AG09319 (cell line): ENCODE measurements around the gene TEPSIN.

Source experiments
- DNase-seq: peaks from one replicate; pipeline ENCODE4 v3.0.0-alpha.2; 2010; ENCODE audit warnings: low read depth; ENCODE audit errors: extremely low read depth
- TF ChIP-seq, protein P1 (sequence below): IDR thresholded peaks from 2 replicates; pipeline ENCODE4 v1.5.1; 2011; ENCODE audit warnings: low read depth, mild to moderate bottlenecking, inconsistent platforms, low read length, moderate library complexity

Gene TEPSIN

DNA sequence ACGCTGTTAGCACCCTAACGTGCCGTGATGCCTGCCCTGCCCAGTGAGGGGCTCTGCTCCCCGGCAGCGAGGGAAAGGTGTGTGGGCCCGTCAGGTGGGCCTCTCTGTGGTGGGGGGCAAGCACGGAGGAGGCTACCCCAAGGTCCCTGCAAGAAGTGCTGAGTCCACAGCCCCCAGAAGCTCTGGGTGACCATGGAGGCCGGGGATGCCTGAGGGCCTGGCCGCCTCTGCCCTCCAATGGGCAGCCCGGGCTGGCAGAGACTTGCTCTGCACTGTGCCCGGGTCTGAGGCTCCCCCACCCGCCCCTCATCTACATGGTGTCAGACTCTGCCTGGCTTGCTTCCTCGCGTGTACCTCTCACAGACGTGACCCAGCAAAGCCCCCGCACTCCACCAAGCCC, 44.0 kb upstream of the TEPSIN start:
- TF ChIP-seq, protein P1, sequence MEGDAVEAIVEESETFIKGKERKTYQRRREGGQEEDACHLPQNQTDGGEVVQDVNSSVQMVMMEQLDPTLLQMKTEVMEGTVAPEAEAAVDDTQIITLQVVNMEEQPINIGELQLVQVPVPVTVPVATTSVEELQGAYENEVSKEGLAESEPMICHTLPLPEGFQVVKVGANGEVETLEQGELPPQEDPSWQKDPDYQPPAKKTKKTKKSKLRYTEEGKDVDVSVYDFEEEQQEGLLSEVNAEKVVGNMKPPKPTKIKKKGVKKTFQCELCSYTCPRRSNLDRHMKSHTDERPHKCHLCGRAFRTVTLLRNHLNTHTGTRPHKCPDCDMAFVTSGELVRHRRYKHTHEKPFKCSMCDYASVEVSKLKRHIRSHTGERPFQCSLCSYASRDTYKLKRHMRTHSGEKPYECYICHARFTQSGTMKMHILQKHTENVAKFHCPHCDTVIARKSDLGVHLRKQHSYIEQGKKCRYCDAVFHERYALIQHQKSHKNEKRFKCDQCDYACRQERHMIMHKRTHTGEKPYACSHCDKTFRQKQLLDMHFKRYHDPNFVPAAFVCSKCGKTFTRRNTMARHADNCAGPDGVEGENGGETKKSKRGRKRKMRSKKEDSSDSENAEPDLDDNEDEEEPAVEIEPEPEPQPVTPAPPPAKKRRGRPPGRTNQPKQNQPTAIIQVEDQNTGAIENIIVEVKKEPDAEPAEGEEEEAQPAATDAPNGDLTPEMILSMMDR = no peak

DNA sequence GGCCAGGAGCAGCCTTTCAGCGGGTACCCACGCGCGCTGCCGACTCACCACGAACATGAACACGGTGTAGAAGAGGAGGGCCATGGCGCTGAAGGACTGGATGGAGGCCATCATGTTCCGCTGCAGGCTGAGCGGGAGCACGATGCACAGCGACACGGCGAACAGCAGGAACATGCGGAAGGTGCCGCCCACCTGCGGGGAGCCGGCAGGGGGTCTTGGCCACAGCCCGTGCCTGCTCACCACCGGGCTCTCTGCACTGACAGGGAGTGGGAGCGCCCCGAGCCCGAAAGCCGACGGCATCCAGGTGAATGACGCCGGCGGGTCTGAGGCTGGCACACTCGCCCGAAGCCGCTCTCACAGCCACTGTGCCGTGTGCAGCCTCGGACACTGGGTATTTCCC, 43.3 kb upstream of the TEPSIN start:
- TF ChIP-seq, protein P1 = no peak
- DNase-seq = no peak

More for the DNA sequence above, 44.0 kb upstream of the TEPSIN start:
- DNase-seq = no peak

DNA sequence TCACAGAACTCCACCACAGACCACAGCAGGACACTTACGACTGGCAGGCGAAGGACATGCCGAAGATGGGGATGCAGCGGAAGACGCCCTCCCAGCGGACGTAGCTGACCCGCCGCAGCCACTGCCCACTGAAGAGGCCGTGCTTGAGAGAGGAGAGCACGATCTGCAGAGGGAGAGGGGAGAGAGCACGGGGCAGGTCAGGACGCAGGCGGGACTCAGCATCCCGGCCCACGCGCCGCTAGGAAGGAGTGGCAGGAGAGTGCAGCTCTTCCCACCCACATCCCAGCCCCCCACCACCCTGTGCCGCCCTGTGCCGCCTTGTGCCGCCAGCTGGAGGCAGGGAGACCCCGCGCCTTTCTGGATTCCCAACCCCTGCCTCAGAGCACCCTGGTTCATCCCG, 41.7 kb upstream of the TEPSIN start:
- TF ChIP-seq, protein P1 = no peak
- DNase-seq = no peak

- TF ChIP-seq, protein P1 = no peak
- no peak for DNase-seq
These were observed 40.7 kb upstream of the TEPSIN start for GRCh38 chr17:81279278-81280275.

DNA sequence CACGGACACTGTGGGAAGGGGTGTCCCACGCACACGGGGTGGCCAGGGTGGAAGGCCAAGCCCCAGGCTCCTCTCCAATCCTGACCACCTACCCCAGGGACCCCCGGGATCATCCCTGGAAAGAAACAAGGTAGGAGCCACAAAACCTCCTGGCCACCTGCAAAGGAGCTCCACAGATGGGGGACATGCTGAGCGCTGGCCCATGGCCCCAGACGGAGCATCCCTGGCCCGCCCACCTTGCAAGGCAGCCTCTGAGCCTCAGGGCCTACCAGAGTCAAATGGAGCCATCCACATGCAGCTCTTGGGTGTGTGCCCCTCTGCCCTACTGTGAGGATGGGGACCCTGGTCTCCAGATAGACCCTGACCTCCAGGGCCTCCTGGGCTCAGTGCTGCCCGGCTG, 40.0 kb upstream of the TEPSIN start:
- TF ChIP-seq, protein P1 = no peak
- DNase-seq = no peak

DNA sequence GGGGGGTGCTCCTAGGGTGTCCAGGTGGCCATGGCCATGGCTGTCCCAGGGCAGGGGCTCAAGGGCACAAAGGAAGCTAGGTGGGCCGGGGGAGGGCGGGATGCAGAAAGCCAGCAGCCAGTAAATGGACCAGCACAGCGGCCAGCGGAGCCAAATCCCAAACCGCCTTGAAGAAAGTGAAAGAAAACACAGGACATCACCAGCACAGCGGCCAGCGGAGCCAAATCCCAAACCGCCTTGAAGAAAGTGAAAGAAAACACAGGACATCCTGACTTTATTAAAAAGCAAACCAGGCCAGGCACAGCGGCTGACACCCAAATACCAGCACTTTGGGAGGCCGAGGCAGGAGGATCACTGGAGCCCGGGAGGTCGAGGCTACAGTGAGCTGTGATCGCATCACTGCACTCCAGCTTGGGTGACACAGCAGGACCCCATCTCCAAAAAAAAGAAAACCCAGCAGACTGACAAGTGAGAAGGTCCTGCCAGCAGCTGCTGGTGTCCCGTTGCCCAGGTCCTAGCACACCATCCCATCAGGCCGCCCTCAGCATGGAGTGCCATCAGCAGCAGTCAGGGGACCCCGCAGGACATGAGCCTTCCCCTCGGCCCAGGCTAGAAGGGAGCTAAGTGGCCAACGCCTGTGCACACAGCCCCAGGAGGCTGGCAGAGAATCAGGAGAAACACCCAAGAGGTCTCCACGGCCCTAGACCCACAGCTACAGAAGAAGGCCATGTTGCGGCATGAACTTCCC, 39.3 kb upstream of the TEPSIN start:
- no peak for DNase-seq
- TF ChIP-seq, protein P1 = no peak

DNA sequence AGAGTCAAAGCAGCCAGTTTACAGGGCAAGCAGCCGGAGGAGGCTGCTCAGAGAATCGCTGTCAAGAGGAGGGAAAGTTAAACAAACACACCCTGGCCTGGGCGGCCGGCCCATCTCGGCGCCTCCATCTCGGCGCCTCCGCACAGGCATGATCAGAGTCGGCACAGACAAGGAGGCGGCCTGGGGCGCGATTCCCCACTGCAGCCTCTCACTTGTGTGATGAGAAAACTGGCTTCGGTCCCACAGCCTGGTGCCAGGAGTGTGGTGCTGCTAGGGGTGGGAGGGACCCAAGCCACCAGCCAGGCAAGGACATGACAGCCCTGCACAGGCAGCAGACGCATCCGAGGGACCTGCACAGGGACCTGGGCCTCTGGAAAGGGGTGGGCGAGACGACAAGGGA, 38.6 kb upstream of the TEPSIN start:
- DNase-seq = no peak
- TF ChIP-seq, protein P1 = no peak
